ENCODE results near the gene HHIPL1.

HHIPL1 gene

GRCh38 chr14:99609245-99610170 is 35.4 kb upstream of the HHIPL1 start:
- no peak for DNase-seq (ENCODE audit: low read depth in 2 of 3, low spot score in 1 of 3)

DNA sequence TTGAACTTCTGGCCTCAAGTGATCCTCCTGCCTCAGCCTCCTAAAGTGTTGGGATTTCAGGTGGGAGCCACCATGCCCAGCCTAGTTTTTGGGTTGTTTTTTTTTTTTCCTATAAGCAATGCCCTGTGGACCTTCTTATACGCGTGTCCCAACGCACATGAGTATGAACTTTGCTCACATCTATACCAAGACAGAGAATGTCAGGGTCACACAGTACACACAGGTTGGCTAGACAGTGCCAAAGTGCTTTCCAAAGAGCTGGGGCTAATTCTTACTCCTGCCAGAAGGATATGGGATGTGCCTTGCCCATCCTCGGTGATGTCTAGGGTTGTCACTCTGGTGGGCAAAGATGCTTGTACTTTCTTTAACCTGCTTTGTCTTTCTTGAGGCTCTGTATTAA is 33.3 kb upstream of the HHIPL1 start:
- no peak for DNase-seq (ENCODE audit: low read depth in 2 of 3, low spot score in 1 of 3)

DNA sequence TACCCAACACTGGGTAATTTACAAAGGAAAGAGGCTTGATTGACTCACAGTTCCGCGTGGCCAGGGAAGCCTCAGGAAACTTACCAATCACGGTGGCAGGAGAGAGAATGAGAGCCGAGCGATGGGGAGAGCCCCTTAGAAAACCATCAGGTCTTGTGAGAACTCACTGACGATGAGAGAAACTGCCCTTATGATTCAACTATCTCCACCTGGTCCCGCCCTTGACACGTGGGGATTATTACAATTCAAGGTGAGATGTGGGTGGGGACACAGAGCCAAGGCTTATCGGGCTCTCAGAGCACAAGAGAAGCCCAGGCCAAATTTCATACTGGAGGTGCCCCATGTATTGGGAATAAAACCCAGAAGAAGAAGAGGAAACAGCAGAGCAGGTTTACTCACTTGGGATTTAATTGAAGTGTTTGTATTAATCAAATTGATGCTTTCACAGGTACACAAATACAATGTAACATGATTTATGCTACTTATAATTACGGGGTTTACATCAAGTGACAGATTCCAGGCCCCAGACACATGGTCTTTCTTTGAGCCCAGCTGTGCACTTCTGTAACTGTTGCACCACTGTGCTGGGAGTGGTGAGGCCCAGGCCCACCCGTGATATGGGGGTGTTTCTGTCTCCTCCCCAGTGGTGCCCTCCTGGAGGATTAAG is 32.7 kb upstream of the HHIPL1 start:
- DNase-seq (ENCODE audit: low read depth in 2 of 3, low spot score in 1 of 3) = no peak

DNA sequence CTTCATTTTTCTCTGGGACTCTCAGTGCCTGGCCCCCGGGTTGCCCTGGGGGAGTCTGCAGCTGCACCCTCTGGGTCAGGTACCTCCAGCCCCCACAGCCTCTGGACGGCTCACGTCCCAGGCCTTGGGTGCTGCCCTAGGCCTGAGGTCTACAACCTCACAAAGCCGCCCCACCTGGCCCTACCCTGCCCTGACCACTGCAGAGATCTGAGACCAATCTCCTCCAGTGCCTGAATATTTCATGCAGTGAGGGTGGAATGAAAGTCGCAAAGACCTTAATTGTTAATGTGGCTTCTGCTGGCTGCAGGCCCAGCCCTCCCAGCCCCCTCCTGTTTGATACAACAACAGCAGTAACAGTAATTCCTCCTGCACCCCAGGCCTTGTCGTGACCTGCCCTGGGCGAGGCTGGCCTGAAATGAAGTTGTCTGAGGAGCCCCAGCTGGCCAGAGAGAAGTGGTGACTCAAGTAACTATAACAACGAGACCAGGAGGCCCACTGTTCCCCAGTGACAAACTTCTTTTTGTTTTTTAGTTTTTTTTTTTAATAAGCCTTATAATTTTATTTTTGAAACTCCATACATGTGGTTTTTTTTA is 32.1 kb upstream of the HHIPL1 start:
- no peak for DNase-seq (ENCODE audit: low read depth in 2 of 3, low spot score in 1 of 3)

- no peak for DNase-seq (ENCODE audit: low read depth in 2 of 3, low spot score in 1 of 3)
Observed at GRCh38 chr14:99615497-99616157, 29.3 kb upstream of the HHIPL1 start.

- DNase-seq (ENCODE audit: low read depth in 2 of 3, low spot score in 1 of 3) = no peak
Observed at GRCh38 chr14:99616832-99617800, 27.8 kb upstream of the HHIPL1 start.

DNA sequence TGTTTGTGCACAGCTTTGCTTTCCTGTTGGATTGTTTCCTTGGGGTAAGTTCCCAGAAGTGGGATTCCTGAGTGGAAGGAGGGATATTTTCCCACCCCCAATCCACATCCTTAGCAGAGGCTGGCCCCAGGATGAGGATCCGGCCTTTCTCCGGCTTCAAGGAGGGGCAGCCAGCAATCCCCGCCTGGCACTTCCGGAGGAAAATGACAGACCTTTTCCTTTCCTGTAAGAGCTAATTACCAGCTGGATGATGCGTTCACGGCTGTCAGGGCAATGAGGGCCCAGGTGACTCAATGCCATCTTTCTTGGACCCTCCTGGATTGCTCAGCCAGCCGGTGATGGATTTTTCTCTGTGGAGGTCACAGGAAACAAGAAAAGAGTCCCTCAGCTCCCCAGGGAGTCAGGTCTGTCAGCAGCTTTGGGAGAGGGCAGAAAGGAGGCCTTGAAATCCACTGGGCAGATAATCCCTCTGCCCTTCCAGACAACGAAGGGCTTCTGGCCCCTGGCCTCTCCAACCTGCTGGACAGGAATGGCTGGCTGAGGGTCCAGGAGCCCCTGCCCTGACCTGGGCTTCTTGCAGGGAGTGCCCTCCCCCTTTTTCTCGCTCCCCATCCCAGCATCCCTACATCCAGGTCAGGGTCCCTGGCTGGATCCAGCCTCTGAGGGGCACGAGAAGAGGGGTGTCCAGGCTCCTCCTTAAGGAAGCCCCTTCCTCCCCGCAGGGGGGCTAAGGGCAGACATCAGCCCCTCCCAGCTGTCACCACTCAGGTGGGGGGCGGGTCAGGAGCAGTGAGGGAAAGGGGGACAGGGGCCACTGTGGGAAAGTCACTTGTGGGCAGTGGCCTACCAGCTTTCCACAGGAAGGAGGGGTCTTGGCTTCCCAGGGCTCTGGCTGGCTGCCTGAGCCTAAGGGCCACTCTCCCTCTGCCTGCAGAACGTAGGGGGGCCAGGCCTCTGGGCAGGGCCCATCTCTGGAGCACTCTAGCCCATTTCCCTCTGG is 24.8 kb upstream of the HHIPL1 start:
- DNase-seq (ENCODE audit: low read depth in 2 of 3, low spot score in 1 of 3) = no peak

DNA sequence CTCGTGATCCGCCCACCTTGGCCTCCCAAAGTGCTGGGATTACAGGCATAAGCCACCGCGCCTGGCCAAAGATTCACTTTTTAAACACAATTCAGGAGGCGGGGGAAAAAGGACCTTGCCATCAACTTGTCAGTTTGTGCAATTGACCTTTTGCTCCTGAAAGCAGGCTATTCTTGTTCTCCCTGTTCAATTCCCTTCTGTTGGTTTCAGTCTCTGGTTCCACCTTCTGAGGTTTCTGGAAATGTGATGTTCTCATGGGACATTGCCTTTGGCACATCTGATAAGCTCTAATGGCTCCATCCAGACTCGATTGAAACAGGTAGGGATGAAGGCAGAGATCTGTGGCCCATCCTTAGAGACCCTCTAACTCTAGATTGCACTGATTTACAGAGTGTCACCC is 23.0 kb upstream of the HHIPL1 start:
- no peak for DNase-seq (ENCODE audit: low read depth in 2 of 3, low spot score in 1 of 3)

DNA sequence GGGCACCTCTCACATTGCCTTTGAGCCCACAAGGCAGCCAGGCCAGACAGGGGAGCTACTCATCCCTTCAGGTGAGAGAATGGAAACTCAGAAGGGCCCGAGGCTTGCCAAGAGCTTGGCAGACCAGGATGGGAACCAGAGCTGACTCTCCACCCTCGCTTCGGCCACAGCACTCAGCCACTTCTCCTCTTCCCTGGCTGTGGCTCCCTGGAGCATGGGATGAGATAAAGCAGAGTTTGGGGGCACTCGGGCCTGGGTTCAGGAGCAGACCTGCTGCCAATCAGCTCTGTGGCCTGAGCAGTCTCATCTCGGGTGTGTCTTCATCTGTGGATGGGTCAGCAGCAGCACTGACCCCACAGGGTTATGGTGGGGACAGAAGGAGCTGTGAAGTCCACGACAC is 20.9 kb upstream of the HHIPL1 start:
- no peak for DNase-seq (ENCODE audit: low read depth in 2 of 3, low spot score in 1 of 3)

- no peak for DNase-seq (ENCODE audit: low read depth in 2 of 3, low spot score in 1 of 3)
Observed at GRCh38 chr14:99624971-99625370, 20.0 kb upstream of the HHIPL1 start.

GRCh38 chr14:99625476-99625875 is 19.5 kb upstream of the HHIPL1 start:
- DNase-seq (ENCODE audit: low read depth in 2 of 3, low spot score in 1 of 3) = no peak

DNA sequence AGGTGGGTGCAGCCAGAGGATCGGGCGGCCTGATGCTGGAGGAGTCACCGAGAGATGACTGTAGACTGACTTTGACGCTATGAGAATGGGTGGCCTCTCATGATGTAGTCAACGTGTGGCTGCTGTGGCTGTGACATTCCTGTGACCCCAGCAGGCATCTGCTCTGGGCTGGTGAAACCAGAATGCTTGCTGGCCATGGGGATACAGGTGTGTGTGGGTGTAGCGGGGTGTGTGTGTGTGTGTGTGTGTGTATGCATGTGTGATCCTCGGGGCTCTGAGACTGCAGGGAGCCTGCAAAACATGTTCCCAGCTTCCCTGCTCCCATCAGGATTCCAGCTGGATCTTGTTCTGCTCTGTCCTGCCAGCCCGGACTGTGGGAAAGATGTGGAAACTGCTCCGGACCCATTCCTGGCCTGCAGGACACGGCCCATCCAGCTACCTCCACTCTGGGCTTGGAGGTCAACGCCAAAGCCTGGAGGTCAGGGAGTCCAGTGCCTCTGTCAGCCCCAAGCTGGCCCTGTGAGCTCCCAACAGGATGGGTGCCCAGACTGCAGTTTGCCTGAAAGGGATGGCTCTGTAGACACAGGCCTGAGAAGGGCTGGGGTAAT is 18.8 kb upstream of the HHIPL1 start:
- DNase-seq (ENCODE audit: low read depth in 2 of 3, low spot score in 1 of 3) = no peak

GRCh38 chr14:99627100-99627499 is 17.8 kb upstream of the HHIPL1 start:
- no peak for DNase-seq (ENCODE audit: low read depth in 2 of 3, low spot score in 1 of 3)

- no peak for DNase-seq (ENCODE audit: low read depth in 2 of 3, low spot score in 1 of 3)
Observed at GRCh38 chr14:99627510-99628381, 17.2 kb upstream of the HHIPL1 start.

- DNase-seq (ENCODE audit: low read depth in 2 of 3, low spot score in 1 of 3) = peak; percentile 54 to 62 (median 55)
Observed at GRCh38 chr14:99628887-99629618, 15.9 kb upstream of the HHIPL1 start.

DNA sequence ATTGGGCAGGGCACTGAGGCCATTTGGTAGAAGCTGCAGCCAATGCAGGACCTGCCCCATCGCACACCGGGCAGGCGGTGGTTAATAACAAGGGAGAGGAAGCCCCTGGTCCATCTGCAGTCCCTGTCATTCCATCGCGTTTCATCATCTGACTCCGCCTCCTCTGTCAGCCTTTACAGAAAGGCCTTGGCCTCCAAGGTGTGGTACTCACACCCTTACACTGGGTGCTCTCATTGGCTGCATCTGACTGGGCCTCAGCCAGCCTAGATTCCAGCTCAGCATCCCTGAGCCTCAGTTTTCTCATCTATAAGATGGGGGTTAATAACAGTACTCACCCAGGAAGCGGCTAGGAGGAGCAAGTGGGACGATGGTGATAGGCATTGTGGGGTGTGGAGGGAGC is 14.7 kb upstream of the HHIPL1 start:
- no peak for DNase-seq (ENCODE audit: low read depth in 2 of 3, low spot score in 1 of 3)

DNA sequence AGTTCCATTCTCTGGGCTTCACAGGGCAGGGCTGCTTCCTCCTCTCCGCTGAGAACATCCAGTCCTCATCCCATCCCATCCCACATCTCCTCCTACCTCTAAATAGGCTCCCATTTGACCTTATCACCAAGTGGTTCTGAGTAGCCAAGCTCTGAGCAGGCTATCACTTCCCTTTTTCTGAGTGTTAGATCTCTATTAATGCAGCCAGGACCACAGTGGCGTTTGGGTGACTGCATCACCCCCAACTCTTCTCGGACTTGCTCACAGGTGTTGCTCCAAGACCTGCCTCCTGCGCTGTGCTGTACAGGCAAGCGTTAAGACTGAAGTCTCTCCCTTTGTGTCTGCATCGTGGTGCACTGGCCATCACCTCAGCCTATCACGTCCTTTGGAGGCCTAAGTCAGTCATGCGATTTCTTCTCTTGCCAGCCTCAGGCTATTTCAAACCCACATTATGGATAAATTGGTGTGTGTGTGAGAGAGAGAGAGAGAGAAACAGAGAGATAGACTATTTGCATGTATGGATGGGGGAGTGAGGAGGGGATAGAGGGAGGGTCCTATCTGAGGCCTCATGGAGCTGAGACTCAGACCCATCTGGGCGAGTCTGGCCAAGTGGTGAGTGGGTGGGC is 12.4 kb upstream of the HHIPL1 start:
- no peak for DNase-seq (ENCODE audit: low read depth in 2 of 3, low spot score in 1 of 3)

Measured in stimulated activated CD4-positive, alpha-beta T cell treated with anti-CD3 and anti-CD28 coated beads, Interleukin-12 subunit alpha, Interleukin-12 subunit beta, amount 100 ng/mL, for 48 hours (primary cell).